OCI-LY1 (cell line): ENCODE data around the gene ZDHHC23.

Experiments
- H2AFZ ChIP-seq: fragments of 200-600 bp; sonication (generic), shearing (Covaris generic); 2 replicates; pipeline ENCODE4 v1.6.0; 2014; ENCODE audit warnings: antibody characterized with exemption, mild to moderate bottlenecking, low read length
- H3F3A ChIP-seq: fragments of 200-600 bp; sonication (generic), shearing (Covaris generic); 2 replicates; pipeline ENCODE4 v1.6.0; 2014; ENCODE audit warnings: mild to moderate bottlenecking, antibody characterized with exemption, low read length, moderate library complexity; ENCODE audit not compliant: insufficient read depth
- H3K27ac ChIP-seq: fragments of 200-600 bp; sonication (generic); 2 replicates; pipeline ENCODE4 v1.5.1; 2014; ENCODE audit warnings: low read length, mixed run types, mild to moderate bottlenecking, low read depth; ENCODE audit not compliant: poor library complexity, severe bottlenecking
- H3K27me3 ChIP-seq: fragments of 200-600 bp; sonication (generic); 2 replicates; pipeline ENCODE4 v1.6.0; 2014; ENCODE audit warnings: antibody characterized with exemption, mild to moderate bottlenecking, low read length, moderate library complexity; ENCODE audit not compliant: insufficient read depth
- H3K36me3 ChIP-seq: fragments of 200-600 bp; sonication (generic); 2 replicates; pipeline ENCODE4 v1.6.1; 2014; ENCODE audit warnings: mild to moderate bottlenecking, antibody characterized with exemption, low read length, moderate library complexity, mixed read lengths; ENCODE audit not compliant: insufficient read depth
- H3K4me1 ChIP-seq: fragments of 200-600 bp; sonication (generic); 2 replicates; pipeline ENCODE4 v1.5.1; 2014; ENCODE audit warnings: mild to moderate bottlenecking, low read length, moderate library complexity; ENCODE audit not compliant: insufficient read depth, severe bottlenecking
- H3K4me2 ChIP-seq: fragments of 200-600 bp; sonication (generic), shearing (Covaris generic); 2 replicates; pipeline ENCODE4 v1.6.1; 2014; ENCODE audit warnings: low read length
- H3K4me3 ChIP-seq: fragments of 200-600 bp; sonication (generic); 2 replicates; pipeline ENCODE4 v1.5.1; 2014; ENCODE audit warnings: low read length, low read depth, mild to moderate bottlenecking, mixed read lengths; ENCODE audit not compliant: poor library complexity, severe bottlenecking
- H3K79me2 ChIP-seq: fragments of 200-600 bp; shearing (Covaris generic); 2 replicates; pipeline ENCODE4 v1.6.1; 2016; ENCODE audit warnings: mixed run types, low read length, mixed read lengths; ENCODE audit not compliant: insufficient read depth
- H3K9ac ChIP-seq: fragments of 200-600 bp; sonication (generic), shearing (Covaris generic); 2 replicates; pipeline ENCODE4 v1.6.1; 2014; ENCODE audit warnings: mild to moderate bottlenecking, low read length, mixed read lengths
- H3K9me2 ChIP-seq: fragments of 200-600 bp; sonication (generic), shearing (Covaris generic); 2 replicates; pipeline ENCODE4 v1.6.1; 2014; ENCODE audit warnings: low read depth, mild to moderate bottlenecking, low read length, mixed read lengths
- H3K9me3 ChIP-seq: fragments of 200-600 bp; shearing (Covaris generic); 2 replicates; pipeline ENCODE4 v1.6.1; 2014; ENCODE audit warnings: low read length, mixed read lengths
- H4K20me1 ChIP-seq: fragments of 200-600 bp; sonication (generic), shearing (Covaris generic); 2 replicates; pipeline ENCODE4 v1.6.0; 2016; ENCODE audit warnings: mild to moderate bottlenecking, low read length; ENCODE audit not compliant: insufficient read depth
- EZH2 ChIP-seq: fragments of 200-600 bp; sonication (generic), shearing (Covaris generic); IDR thresholded peaks from 2 replicates; pipeline ENCODE4 v1.8.0; 2017; ENCODE audit warnings: borderline replicate concordance, mixed run types, mild to moderate bottlenecking, antibody characterized with exemption, low read length, moderate library complexity, mixed read lengths
- TF ChIP-seq, protein P1 (sequence below): fragments of 200-600 bp; sonication (generic), shearing (Covaris generic); IDR thresholded peaks from 2 replicates; pipeline ENCODE4 v1.5.1; 2017; ENCODE audit warnings: mild to moderate bottlenecking, antibody characterized with exemption, low read length, moderate library complexity, mixed read lengths

ZDHHC23 gene

DNA sequence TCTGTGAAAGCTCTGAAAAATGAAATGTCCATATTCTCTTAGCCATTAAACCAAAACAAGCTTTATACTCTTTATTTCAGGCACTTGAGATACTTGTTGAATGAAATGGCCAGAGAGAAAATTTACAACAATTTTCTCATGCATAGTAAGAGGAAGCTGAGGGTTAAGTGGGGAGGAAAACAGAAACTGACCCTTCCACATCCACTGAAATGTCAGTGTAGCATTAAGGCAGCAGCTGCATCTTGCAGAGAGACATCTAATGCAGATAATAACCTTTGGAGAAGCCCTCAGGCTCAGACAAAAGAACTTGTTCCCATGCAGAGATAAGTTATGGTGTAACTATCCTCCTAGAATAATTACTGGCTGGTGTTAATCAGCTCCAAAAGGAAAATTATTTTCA is 34.0 kb downstream of the ZDHHC23 start:
- Histone ChIP-seq H3K9me2 (no peaks in the 10 kb centered on the region), H3K36me3 (peaks cover 10% of the 10 kb centered on the region; the same call in 1 of the 2 replicates), H3K4me1 (peaks cover 18% of the 10 kb centered on the region), H3K9ac (no peak overlapping the region), H3K27me3 (no peaks in the 10 kb centered on the region), H4K20me1 (no peaks in the 10 kb centered on the region), H3K4me3 (no peak overlapping the region), H3K79me2 (no peaks in the 10 kb centered on the region), H3K9me3 (no peaks in the 10 kb centered on the region), H3F3A (no peaks in the 10 kb centered on the region), H3K4me2 (no peak overlapping the region), H3K27ac (no peak overlapping the region), H2AFZ (no peak overlapping the region)
- TF ChIP-seq EZH2: no peak
- TF ChIP-seq, protein P1, sequence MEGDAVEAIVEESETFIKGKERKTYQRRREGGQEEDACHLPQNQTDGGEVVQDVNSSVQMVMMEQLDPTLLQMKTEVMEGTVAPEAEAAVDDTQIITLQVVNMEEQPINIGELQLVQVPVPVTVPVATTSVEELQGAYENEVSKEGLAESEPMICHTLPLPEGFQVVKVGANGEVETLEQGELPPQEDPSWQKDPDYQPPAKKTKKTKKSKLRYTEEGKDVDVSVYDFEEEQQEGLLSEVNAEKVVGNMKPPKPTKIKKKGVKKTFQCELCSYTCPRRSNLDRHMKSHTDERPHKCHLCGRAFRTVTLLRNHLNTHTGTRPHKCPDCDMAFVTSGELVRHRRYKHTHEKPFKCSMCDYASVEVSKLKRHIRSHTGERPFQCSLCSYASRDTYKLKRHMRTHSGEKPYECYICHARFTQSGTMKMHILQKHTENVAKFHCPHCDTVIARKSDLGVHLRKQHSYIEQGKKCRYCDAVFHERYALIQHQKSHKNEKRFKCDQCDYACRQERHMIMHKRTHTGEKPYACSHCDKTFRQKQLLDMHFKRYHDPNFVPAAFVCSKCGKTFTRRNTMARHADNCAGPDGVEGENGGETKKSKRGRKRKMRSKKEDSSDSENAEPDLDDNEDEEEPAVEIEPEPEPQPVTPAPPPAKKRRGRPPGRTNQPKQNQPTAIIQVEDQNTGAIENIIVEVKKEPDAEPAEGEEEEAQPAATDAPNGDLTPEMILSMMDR: no peak

DNA sequence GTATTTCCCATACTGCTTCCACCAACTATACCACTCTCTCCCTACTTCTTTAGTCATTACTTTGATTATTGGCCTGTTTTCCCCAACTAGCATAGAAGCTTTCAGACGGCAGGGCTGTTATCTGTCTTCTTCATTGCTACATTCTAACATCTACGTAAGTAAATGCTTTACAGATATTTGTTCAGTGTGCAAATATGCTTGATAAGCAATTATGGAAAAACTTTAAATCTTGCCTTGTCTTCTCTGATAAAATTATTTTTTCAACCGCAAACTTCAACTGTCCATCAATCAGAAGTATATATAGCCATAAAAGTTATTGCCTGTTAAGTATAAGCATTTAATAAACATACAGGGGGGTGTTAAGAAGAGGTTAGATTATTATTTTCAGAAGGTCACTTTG is 35.7 kb downstream of the ZDHHC23 start:
- TF ChIP-seq EZH2: no peak
- TF ChIP-seq, protein P1: no peak
- H3K27ac ChIP-seq: no peak overlapping the region
- H3K4me3 ChIP-seq: no peak overlapping the region
- H3K9me2 ChIP-seq: no peaks in the 10 kb centered on the region
- H3K9me3 ChIP-seq: no peaks in the 10 kb centered on the region
- H3K4me2 ChIP-seq: no peak overlapping the region
- H2AFZ ChIP-seq: no peak overlapping the region
- peaks cover 18% of the 10 kb centered on the region for H3K4me1 ChIP-seq
- no peak overlapping the region for H3K9ac ChIP-seq
- peaks cover 2% of the 10 kb centered on the region; the same call in 1 of the 2 replicates for H3K36me3 ChIP-seq
- no peaks in the 10 kb centered on the region for H4K20me1 ChIP-seq
- H3K27me3 ChIP-seq: no peaks in the 10 kb centered on the region
- H3K79me2 ChIP-seq: no peaks in the 10 kb centered on the region
- H3F3A ChIP-seq: no peaks in the 10 kb centered on the region

DNA sequence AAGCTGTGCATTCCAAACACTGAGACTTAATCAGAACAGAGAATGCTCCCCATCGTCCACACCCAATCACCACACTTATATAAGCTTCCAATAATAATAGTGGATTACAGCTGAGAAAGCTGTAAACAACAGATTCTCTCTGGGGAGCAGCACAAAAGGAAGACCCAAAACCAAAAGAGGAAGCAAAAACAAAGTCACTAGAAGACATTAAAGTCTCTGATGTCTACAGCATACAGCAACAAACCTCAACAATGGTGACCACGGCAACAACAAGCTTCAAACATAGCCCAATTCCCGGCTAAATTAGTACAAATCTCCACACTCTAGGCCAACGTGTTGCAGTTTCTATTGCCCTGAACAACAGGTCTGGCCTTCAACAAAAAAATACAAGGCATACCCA is 37.7 kb downstream of the ZDHHC23 start:
- Histone ChIP-seq H3K27ac (no peak overlapping the region), H3K36me3 (no peaks in the 10 kb centered on the region), H2AFZ (no peak overlapping the region), H3K9ac (no peak overlapping the region), H3F3A (no peaks in the 10 kb centered on the region), H3K9me3 (no peaks in the 10 kb centered on the region), H3K27me3 (no peaks in the 10 kb centered on the region), H3K4me1 (peaks cover 18% of the 10 kb centered on the region), H4K20me1 (no peaks in the 10 kb centered on the region), H3K79me2 (no peaks in the 10 kb centered on the region), H3K4me2 (peak overlapping the region; percentile 31; the same call in 1 of the 2 replicates), H3K9me2 (no peaks in the 10 kb centered on the region), H3K4me3 (no peak overlapping the region)
- TF ChIP-seq EZH2: no peak
- TF ChIP-seq, protein P1: no peak
